ENCODE data around the gene NDFIP1. TPM values are rescaled to one million over a fixed set of nuclear protein-coding genes. Genes with fewer than 3 reads are reported as not detected.
A peak's percentile ranks its signal among the peaks of the same experiment; 100 is the strongest.

The NDFIP1 gene
- total and polyA plus RNA-seq, 10 of the 15 experiments (the other 5 are each of a cell fraction or from before 2014, with no cell fraction given): 0.08 to 2.7 (median 0.92) TPM

- TF ChIP-seq CREM (IDR thresholded peaks at IDR 0.05; ENCODE audit: low read depth): no peak
- no peak for TF ChIP-seq POLR2AphosphoS5 (IDR thresholded peaks at IDR 0.05; ENCODE audit: low read length)
- no peak for TF ChIP-seq IRF5 (IDR thresholded peaks at IDR 0.05; ENCODE audit: borderline replicate concordance)
- TF ChIP-seq BCLAF1 (IDR thresholded peaks at IDR 0.05): no peak
- peak; percentile 47; the same call in 1 of the 2 replicates for TF ChIP-seq ZNF217 (IDR thresholded peaks at IDR 0.05)
- TF ChIP-seq SPI1 (IDR thresholded peaks at IDR 0.05; ENCODE audit: borderline replicate concordance, insufficient read depth, low read depth, low read length): no peak
- no peak for TF ChIP-seq PBX3 (IDR thresholded peaks at IDR 0.05; ENCODE audit: insufficient replicate concordance, low read depth, low read length)
- no peak for TF ChIP-seq ATF2 (IDR thresholded peaks at IDR 0.05; ENCODE audit: low read length)
- TF ChIP-seq DPF2 (IDR thresholded peaks at IDR 0.05): peak; percentile 76
- TF ChIP-seq TBL1XR1 (IDR thresholded peaks at IDR 0.05; ENCODE audit: low read depth, low read length): no peak
- TF ChIP-seq NR2C1 (IDR thresholded peaks at IDR 0.05): no peak
- no peak for TF ChIP-seq MTA2 (IDR thresholded peaks at IDR 0.05; ENCODE audit: low read depth)
- TF ChIP-seq IRF4 (IDR thresholded peaks at IDR 0.05; ENCODE audit: low read depth, low read length): no peak
- TF ChIP-seq NR2F1 (conservative IDR thresholded peaks at IDR 0.05): peak; percentile 42; the same call in 1 of the 2 replicates
- no peak for TF ChIP-seq EZH2 (IDR thresholded peaks at IDR 0.05; ENCODE audit: borderline replicate concordance, control insufficient read depth, low read depth, low read length)
- no peak for TF ChIP-seq NBN (IDR thresholded peaks at IDR 0.05)
- TF ChIP-seq CHD1 (IDR thresholded peaks at IDR 0.05; ENCODE audit: low read depth, low read length): no peak
- TF ChIP-seq POLR2AphosphoS2 (IDR thresholded peaks at IDR 0.05; ENCODE audit: low read depth, low read length): no peak
- TF ChIP-seq RUNX3 (IDR thresholded peaks at IDR 0.05; ENCODE audit: low read length): no peak
- no peak for TF ChIP-seq MEF2A (IDR thresholded peaks at IDR 0.05; ENCODE audit: insufficient read depth, low read depth, low read length)
- no peak for TF ChIP-seq RAD51 (IDR thresholded peaks at IDR 0.05)
- TF ChIP-seq ZNF24 (IDR thresholded peaks at IDR 0.05): no peak
- TF ChIP-seq NFXL1 (IDR thresholded peaks at IDR 0.05; ENCODE audit: borderline replicate concordance): no peak
- no peak for TF ChIP-seq NFYA (IDR thresholded peaks at IDR 0.05; ENCODE audit: borderline replicate concordance, low read depth, low read length)
- TF ChIP-seq RELA (IDR thresholded peaks at IDR 0.05; ENCODE audit: borderline replicate concordance, partially characterized antibody): no peak
Observed at GRCh38 chr5:142108432-142109330, at the start of gene NDFIP1 (continued).

All from GM12878 (cell line).